Subcutaneous adipose tissue (tissue), 4 donors: ENCODE measurements around the gene SERF1A. TPM values are rescaled to one million over a fixed set of nuclear protein-coding genes. Genes with fewer than 3 reads are reported as not detected.
"Not testable (repeated sequence)": the region's sequence is repeated elsewhere in the genome, so short reads cannot be mapped to it uniquely, and the experiment has no call there.

Experiments
- small RNA-seq: library from RNA; depleted of rRNA; stranded (forward); fragments of <200 nt; gene quantifications from one replicate; pipeline ENCODE3, GENCODE V24; 2016
- total RNA-seq, 4 donors: library from RNA; depleted of rRNA; stranded (reverse); fragments of >200 nt; gene quantifications; one replicate each; pipeline ENCODE4 v1.1.0, GENCODE V29; 2016
- TF ChIP-seq, protein P1 (sequence below): fragments of 450-650 bp; IDR thresholded peaks from one replicate; pipeline ENCODE4 v1.5.1; 2016; ENCODE audit warnings: low read depth, mild to moderate bottlenecking, control low read depth, antibody characterized with exemption, moderate library complexity

The SERF1A gene
- total RNA-seq = 10 to 100 TPM in 2 of 4 donors, 1 to 10 TPM in 2; 3.2 to 13.6 (median 8.0) TPM

DNA sequence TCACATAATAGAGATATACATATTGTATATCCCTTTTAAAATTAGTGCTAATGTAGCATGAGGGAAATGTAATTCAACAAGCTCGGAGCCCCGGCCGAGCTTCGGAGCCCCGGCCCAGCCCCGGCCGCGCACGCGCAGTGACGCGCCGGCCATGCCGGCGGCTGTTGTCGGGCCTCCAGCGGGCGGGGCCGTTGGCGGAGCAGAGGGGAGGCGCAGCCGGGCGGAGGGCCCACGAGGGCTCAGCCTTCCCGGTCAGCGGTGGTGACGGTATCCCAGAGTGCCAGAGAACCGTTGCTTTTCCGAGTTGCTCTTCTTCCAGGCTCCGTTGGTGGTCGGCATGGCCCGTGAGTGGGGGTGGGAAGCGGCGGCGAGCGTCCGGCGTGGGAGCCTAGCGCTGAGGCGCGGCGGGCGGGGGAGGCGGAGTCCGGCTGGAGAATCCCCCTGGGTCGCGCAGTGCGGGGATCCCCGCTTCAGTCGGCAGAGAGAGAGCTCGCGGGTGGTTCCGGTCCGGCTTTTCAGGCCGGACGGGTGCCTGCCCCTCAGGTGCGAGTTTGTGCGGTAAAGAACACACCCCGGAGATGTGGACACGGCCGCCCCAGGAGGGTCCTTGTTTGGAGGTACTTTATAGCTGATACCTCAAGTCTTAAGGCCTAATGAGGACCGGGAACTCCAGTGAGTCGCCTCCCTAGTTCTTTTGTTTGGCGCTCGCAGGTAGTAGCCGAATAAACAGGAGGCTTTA lies at the start of gene SERF1A:
TSS of gene SERF1A (plus strand) at position 137 of the 739 bp plus-strand sequence. CDS start at position 338, 201 bp downstream.
- TF ChIP-seq, protein P1, sequence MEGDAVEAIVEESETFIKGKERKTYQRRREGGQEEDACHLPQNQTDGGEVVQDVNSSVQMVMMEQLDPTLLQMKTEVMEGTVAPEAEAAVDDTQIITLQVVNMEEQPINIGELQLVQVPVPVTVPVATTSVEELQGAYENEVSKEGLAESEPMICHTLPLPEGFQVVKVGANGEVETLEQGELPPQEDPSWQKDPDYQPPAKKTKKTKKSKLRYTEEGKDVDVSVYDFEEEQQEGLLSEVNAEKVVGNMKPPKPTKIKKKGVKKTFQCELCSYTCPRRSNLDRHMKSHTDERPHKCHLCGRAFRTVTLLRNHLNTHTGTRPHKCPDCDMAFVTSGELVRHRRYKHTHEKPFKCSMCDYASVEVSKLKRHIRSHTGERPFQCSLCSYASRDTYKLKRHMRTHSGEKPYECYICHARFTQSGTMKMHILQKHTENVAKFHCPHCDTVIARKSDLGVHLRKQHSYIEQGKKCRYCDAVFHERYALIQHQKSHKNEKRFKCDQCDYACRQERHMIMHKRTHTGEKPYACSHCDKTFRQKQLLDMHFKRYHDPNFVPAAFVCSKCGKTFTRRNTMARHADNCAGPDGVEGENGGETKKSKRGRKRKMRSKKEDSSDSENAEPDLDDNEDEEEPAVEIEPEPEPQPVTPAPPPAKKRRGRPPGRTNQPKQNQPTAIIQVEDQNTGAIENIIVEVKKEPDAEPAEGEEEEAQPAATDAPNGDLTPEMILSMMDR = not testable (repeated sequence)

Small RNA genes lying within 50 kb of the gene (small RNA-seq; reads per million reads assigned to genes)
- not detected for gene CDH12P1

Other genes with a start within 250 kb of the SERF1A start
- 10 to 100 TPM; 18.7 to 41.7 (median 33.8) TPM for gene SMN1, start 24.4 kb downstream of the SERF1A start, total RNA-seq
- gene NAIP, start 124.7 kb downstream of the SERF1A start, total RNA-seq = 10 to 100 TPM; 24.3 to 41.6 (median 33.7) TPM
- gene GTF2H2, start 167.0 kb downstream of the SERF1A start, total RNA-seq = 10 to 100 TPM; 16.3 to 28.7 (median 22.5) TPM